ENCODE results near the gene PRKG1.
"Not testable (repeated sequence)": the region's sequence is repeated elsewhere in the genome, so short reads cannot be mapped to it uniquely, and the experiment has no call there.

The PRKG1 gene

GRCh38 chr10:51430506-51430905 lies 356.2 kb downstream of the PRKG1 start:
- no peaks in the 10 kb centered on the region for H3K27me3 Mint-ChIP-seq
- H3K9me3 Mint-ChIP-seq, result no peaks in the 10 kb centered on the region
- no peak for DNase-seq
- H3K4me1 Mint-ChIP-seq, result no peaks in the 10 kb centered on the region
- no peak for ATAC-seq
- no peak overlapping the region for H3K27ac Mint-ChIP-seq
- H3K4me3 Mint-ChIP-seq, result no peak overlapping the region

- no peak overlapping the region for H3K27ac Mint-ChIP-seq
- DNase-seq, result no peak
- no peaks in the 10 kb centered on the region for H3K9me3 Mint-ChIP-seq
- H3K4me3 Mint-ChIP-seq, result no peak overlapping the region
- no peaks in the 10 kb centered on the region for H3K4me1 Mint-ChIP-seq
- ATAC-seq, result no peak
- no peaks in the 10 kb centered on the region for H3K27me3 Mint-ChIP-seq
These were observed 359.7 kb downstream of the PRKG1 start for GRCh38 chr10:51433949-51434475.

- H3K27me3 Mint-ChIP-seq, result no peaks in the 10 kb centered on the region
- DNase-seq, result no peak
- no peak overlapping the region for H3K27ac Mint-ChIP-seq
These were observed 362.5 kb downstream of the PRKG1 start for GRCh38 chr10:51436805-51437204.

GRCh38 chr10:51439645-51440044 lies 365.4 kb downstream of the PRKG1 start:
- no peak for ATAC-seq
- Mint-ChIP-seq H3K4me3 (no peak overlapping the region), H3K9me3 (no peaks in the 10 kb centered on the region), H3K27ac (no peak overlapping the region), H3K4me1 (no peaks in the 10 kb centered on the region), H3K27me3 (no peaks in the 10 kb centered on the region)
- DNase-seq, result no peak

More at GRCh38 chr10:51436805-51437204, 362.5 kb downstream of the PRKG1 start:
- no peaks in the 10 kb centered on the region for H3K4me1 Mint-ChIP-seq
- H3K4me3 Mint-ChIP-seq, result no peak overlapping the region
- no peak for ATAC-seq
- no peaks in the 10 kb centered on the region for H3K9me3 Mint-ChIP-seq

- ATAC-seq (no peak), DNase-seq (no peak)
- Mint-ChIP-seq H3K4me1 (no peaks in the 10 kb centered on the region), H3K4me3 (no peak overlapping the region), H3K27ac (no peak overlapping the region), H3K9me3 (no peaks in the 10 kb centered on the region), H3K27me3 (no peaks in the 10 kb centered on the region)
These were observed 371.3 kb downstream of the PRKG1 start for GRCh38 chr10:51445588-51445987.

GRCh38 chr10:51447119-51447518 lies 372.8 kb downstream of the PRKG1 start:
- no peaks in the 10 kb centered on the region for H3K9me3 Mint-ChIP-seq
- ATAC-seq (no peak), DNase-seq (no peak)
- no peak overlapping the region for H3K27ac Mint-ChIP-seq
- no peak overlapping the region for H3K4me3 Mint-ChIP-seq
- H3K4me1 Mint-ChIP-seq, result no peaks in the 10 kb centered on the region
- H3K27me3 Mint-ChIP-seq, result no peaks in the 10 kb centered on the region

GRCh38 chr10:51455762-51456161 lies 381.5 kb downstream of the PRKG1 start:
- DNase-seq, H3K27me3 Mint-ChIP-seq, H3K4me1 Mint-ChIP-seq, ATAC-seq, H3K4me3 Mint-ChIP-seq, H3K27ac Mint-ChIP-seq: not testable (repeated sequence)
- H3K9me3 Mint-ChIP-seq, result peaks cover 0 to 21% of the 10 kb centered on the region in 2 donors

GRCh38 chr10:51459476-51459875 lies 385.2 kb downstream of the PRKG1 start:
- DNase-seq, result no peak
- Mint-ChIP-seq H3K4me1 (no peaks in the 10 kb centered on the region), H3K9me3 (peaks cover 0 to 17% of the 10 kb centered on the region in 2 donors), H3K27me3 (no peaks in the 10 kb centered on the region), H3K4me3 (no peak overlapping the region), H3K27ac (no peak overlapping the region)
- ATAC-seq, result no peak

- no peak for DNase-seq
- Mint-ChIP-seq H3K27me3 (no peaks in the 10 kb centered on the region), H3K4me3 (no peak overlapping the region), H3K4me1 (no peaks in the 10 kb centered on the region), H3K27ac (no peak overlapping the region), H3K9me3 (no peaks in the 10 kb centered on the region)
- ATAC-seq, result no peak
These were observed 387.9 kb downstream of the PRKG1 start for GRCh38 chr10:51462076-51462779.

- no peaks in the 10 kb centered on the region for H3K9me3 Mint-ChIP-seq
- no peak for DNase-seq
These were observed 394.1 kb downstream of the PRKG1 start for GRCh38 chr10:51468424-51468823.

GRCh38 chr10:51469686-51470085 lies 395.4 kb downstream of the PRKG1 start:
- Mint-ChIP-seq H3K27ac (no peak overlapping the region), H3K4me3 (no peak overlapping the region), H3K9me3 (no peaks in the 10 kb centered on the region), H3K27me3 (no peaks in the 10 kb centered on the region), H3K4me1 (no peaks in the 10 kb centered on the region)
- DNase-seq (no peak), ATAC-seq (no peak)

More at GRCh38 chr10:51468424-51468823, 394.1 kb downstream of the PRKG1 start:
- H3K4me3 Mint-ChIP-seq, result no peak overlapping the region
- H3K4me1 Mint-ChIP-seq, result no peaks in the 10 kb centered on the region
- H3K27ac Mint-ChIP-seq, result no peak overlapping the region
- no peaks in the 10 kb centered on the region for H3K27me3 Mint-ChIP-seq
- no peak for ATAC-seq

GRCh38 chr10:51471271-51471670 lies 397.0 kb downstream of the PRKG1 start:
- DNase-seq (no peak), ATAC-seq (no peak)
- no peaks in the 10 kb centered on the region for H3K9me3 Mint-ChIP-seq
- H3K4me1 Mint-ChIP-seq, result no peaks in the 10 kb centered on the region
- H3K27ac Mint-ChIP-seq, result no peak overlapping the region
- H3K27me3 Mint-ChIP-seq, result no peaks in the 10 kb centered on the region
- no peak overlapping the region for H3K4me3 Mint-ChIP-seq

- Mint-ChIP-seq H3K27ac (no peak overlapping the region), H3K9me3 (no peaks in the 10 kb centered on the region)
- ATAC-seq, result no peak
These were observed 397.9 kb downstream of the PRKG1 start for GRCh38 chr10:51472154-51472553.

GRCh38 chr10:51479711-51480110 lies 405.4 kb downstream of the PRKG1 start:
- H3K27ac Mint-ChIP-seq, result no peak overlapping the region
- DNase-seq (no peak), ATAC-seq (no peak)
- H3K4me1 Mint-ChIP-seq, result no peaks in the 10 kb centered on the region
- no peaks in the 10 kb centered on the region for H3K27me3 Mint-ChIP-seq
- H3K4me3 Mint-ChIP-seq, result no peak overlapping the region
- no peaks in the 10 kb centered on the region for H3K9me3 Mint-ChIP-seq

More at GRCh38 chr10:51472154-51472553, 397.9 kb downstream of the PRKG1 start:
- Mint-ChIP-seq H3K27me3 (no peaks in the 10 kb centered on the region), H3K4me1 (no peaks in the 10 kb centered on the region), H3K4me3 (no peak overlapping the region)
- DNase-seq, result no peak

- H3K27me3 Mint-ChIP-seq, result no peaks in the 10 kb centered on the region
- H3K9me3 Mint-ChIP-seq, result no peaks in the 10 kb centered on the region
These were observed 411.4 kb downstream of the PRKG1 start for GRCh38 chr10:51485668-51486067.

GRCh38 chr10:51487576-51487975 lies 413.3 kb downstream of the PRKG1 start:
- no peaks in the 10 kb centered on the region for H3K27me3 Mint-ChIP-seq
- no peaks in the 10 kb centered on the region for H3K4me1 Mint-ChIP-seq
- no peaks in the 10 kb centered on the region for H3K9me3 Mint-ChIP-seq
- ATAC-seq (no peak), DNase-seq (no peak)
- H3K4me3 Mint-ChIP-seq, result no peak overlapping the region
- H3K27ac Mint-ChIP-seq, result no peak overlapping the region

More at GRCh38 chr10:51485668-51486067, 411.4 kb downstream of the PRKG1 start:
- Mint-ChIP-seq H3K4me3 (no peak overlapping the region), H3K4me1 (no peaks in the 10 kb centered on the region), H3K27ac (no peak overlapping the region)
- DNase-seq (no peak), ATAC-seq (no peak)

Measured in stimulated activated naive CD8-positive, alpha-beta T cell treated with anti-CD3 and anti-CD28 coated beads, Interleukin-15, amount 100 ng/mL, for 72 hours (primary cell).